ENCODE measurements around the gene H6PD. TPM values are rescaled to one million over a fixed set of nuclear protein-coding genes. Genes with fewer than 3 reads are reported as not detected.

Gene H6PD
- total RNA-seq, 4 donors from 2014 or later: 27.0 to 62.2 (median 44.0) TPM

- peak overlapping the region; percentile 65 to 87 (median 84) for H3K27ac ChIP-seq
- no peaks in the 10 kb centered on the region for H3K27me3 ChIP-seq
- peaks cover 0 to 33% of the 10 kb centered on the region in 2 donors for H3K36me3 ChIP-seq
- ATAC-seq: no peak
- peaks cover 2 to 95% (median 45%) of the 10 kb centered on the region in 3 donors for H3K4me1 ChIP-seq
- no peaks in the 10 kb centered on the region for H3K9me3 ChIP-seq
- H3K4me3 ChIP-seq: peak overlapping the region in 1 of 2 donors; percentile 34
- TF ChIP-seq POLR2A (IDR thresholded peaks at IDR 0.05) (no peak), POLR2AphosphoS5 (IDR thresholded peaks at IDR 0.05) (no peak), CTCF (IDR thresholded peaks at IDR 0.05) (no peak)
- WGBS, 2 donors (ENCODE audit: low coverage in 1 of 2): 73 to 83% methylated on average over 5 to 6 of the region's 9 CpGs
Measured at GRCh38 chr1:9243066-9243739, 8.6 kb downstream of the H6PD start.

GRCh38 chr1:9244501-9245229 is 10.1 kb downstream of the H6PD start:
- no peak overlapping the region for H3K4me3 ChIP-seq
- ATAC-seq: no peak
- TF ChIP-seq POLR2AphosphoS5 (IDR thresholded peaks at IDR 0.05) (peak; percentile 29), EP300 (IDR thresholded peaks at IDR 0.05) (no peak), CTCF (IDR thresholded peaks at IDR 0.05) (no peak)
- H3K36me3 ChIP-seq: peaks cover 0 to 46% of the 10 kb centered on the region in 2 donors
- 71% methylated on average over 1 of the region's 9 CpGs; no CpG with 5 or more reads in 1 of the 2 donors for WGBS, 2 donors (ENCODE audit: low coverage in 1 of 2)
- H3K27me3 ChIP-seq: no peaks in the 10 kb centered on the region
- H3K4me1 ChIP-seq: peaks cover 2 to 95% (median 38%) of the 10 kb centered on the region in 3 donors
- H3K27ac ChIP-seq: peak overlapping the region in 3 of 4 donors; percentile 83 to 87 (median 84)
- H3K9me3 ChIP-seq: no peaks in the 10 kb centered on the region

GRCh38 chr1:9245230-9245619 is 10.7 kb downstream of the H6PD start:
- TF ChIP-seq CTCF (IDR thresholded peaks at IDR 0.05): no peak
- no peak for TF ChIP-seq POLR2A (IDR thresholded peaks at IDR 0.05)
- TF ChIP-seq EP300 (IDR thresholded peaks at IDR 0.05): no peak
- no peak for TF ChIP-seq POLR2AphosphoS5 (IDR thresholded peaks at IDR 0.05)
- Histone ChIP-seq H3K36me3 (peaks cover 0 to 46% of the 10 kb centered on the region in 2 donors), H3K9me3 (no peaks in the 10 kb centered on the region), H3K27ac (peak overlapping the region in 3 of 4 donors; percentile 83 to 87 (median 84)), H3K4me1 (peaks cover 2 to 95% (median 38%) of the 10 kb centered on the region in 3 donors), H3K4me3 (no peak overlapping the region), H3K27me3 (no peaks in the 10 kb centered on the region)
- WGBS, 2 donors (ENCODE audit: low coverage in 1 of 2): no CpG with 5 or more reads among the region's 15 CpGs
- ATAC-seq: no peak

GRCh38 chr1:9245661-9246060 is 11.1 kb downstream of the H6PD start:
- WGBS, 2 donors (ENCODE audit: low coverage in 1 of 2): 84 to 96% methylated on average over 4 to 6 of the region's 9 CpGs
- no peak for TF ChIP-seq CTCF (IDR thresholded peaks at IDR 0.05)
- no peak for TF ChIP-seq POLR2AphosphoS5 (IDR thresholded peaks at IDR 0.05)
- no peak for TF ChIP-seq POLR2A (IDR thresholded peaks at IDR 0.05)
- TF ChIP-seq EP300 (IDR thresholded peaks at IDR 0.05): no peak
- peaks cover 0 to 46% of the 10 kb centered on the region in 2 donors for H3K36me3 ChIP-seq
- H3K4me1 ChIP-seq: peaks cover 2 to 95% (median 43%) of the 10 kb centered on the region in 3 donors
- no peaks in the 10 kb centered on the region for H3K27me3 ChIP-seq
- no peak for ATAC-seq
- no peak overlapping the region for H3K27ac ChIP-seq
- no peaks in the 10 kb centered on the region for H3K9me3 ChIP-seq
- H3K4me3 ChIP-seq: no peak overlapping the region

All from gastroesophageal sphincter (tissue), 4 donors.